ENCODE data around the gene GMDS.

Gene GMDS

DNA sequence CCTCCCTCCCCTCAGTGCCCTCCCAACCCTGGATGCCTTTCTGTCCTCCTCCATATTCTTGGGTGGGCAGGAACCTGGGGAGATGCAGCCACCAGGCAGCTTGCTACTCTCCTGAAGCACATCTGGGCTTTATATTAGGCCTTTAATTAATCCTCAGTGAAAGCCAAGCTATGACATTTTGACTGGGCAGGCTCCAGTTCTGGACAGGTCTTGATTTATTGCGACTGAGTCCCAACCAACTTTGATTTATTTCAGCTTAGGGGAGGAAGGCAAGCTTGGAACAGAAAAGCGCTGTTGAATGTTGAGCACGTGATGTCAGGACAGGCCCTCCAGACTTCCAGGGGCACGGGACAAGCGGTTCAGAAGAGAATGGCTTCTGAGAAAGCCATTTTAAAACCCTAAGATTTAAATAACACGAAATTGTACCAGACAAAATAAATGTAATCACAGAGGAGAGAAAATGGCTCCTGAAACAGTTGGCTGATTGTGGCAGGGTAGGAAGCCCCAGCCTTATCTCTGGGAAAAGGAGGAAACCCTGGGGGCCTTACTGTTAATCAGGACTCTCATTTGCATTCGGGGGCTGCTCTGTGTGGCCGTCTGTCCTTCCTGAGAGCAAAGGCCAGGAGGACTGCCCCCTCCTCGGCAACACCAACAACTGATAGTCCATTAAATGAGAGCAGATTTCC lies 341.5 kb downstream of the GMDS start:
- in situ Hi-C loops (cut with MboI; ENCODE audit: low pct_unique_long_range_greater_than_20kb, low sequenced_read_pairs) = no loop called here
- no peak for DNase-seq

DNA sequence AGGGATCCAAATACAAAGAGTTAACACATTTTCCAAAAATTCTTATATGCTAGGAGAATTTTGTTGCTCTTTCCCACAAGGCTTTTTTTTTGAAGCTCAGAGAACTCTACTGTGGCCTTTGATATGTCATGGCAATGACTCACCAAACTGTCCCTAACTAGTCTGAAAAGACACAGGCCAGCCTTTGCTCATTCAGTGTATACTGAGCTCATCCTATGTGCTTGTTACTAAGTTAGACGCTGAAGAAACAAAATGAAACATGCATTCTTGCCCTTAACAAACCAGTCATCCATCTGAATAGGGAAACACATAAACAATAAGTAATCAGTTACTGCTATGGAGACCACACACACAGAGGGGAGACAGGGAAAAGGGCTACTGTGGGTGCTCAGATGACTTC lies 343.8 kb downstream of the GMDS start:
- DNase-seq = no peak
- in situ Hi-C loops (cut with MboI; ENCODE audit: low pct_unique_long_range_greater_than_20kb, low sequenced_read_pairs) = no loop called here

DNA sequence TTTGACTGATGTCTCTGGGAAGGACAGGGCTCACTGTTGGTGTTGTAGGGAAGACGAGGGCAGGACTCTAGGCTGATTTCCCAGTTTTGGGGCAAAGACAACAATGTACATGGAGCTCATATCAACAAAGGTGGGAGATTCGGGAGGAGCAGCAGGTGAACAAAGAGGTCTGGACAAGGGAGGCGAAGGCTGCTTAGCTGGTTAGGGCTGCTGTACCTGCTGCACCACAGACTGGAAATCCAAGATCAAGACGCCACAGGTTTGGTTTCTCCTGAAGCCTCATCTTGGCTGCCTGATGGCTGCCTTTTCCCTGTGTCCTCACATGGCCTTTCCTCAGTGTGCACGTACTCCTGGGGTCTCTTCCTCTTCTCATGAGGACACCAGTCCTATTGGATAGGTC lies 348.5 kb downstream of the GMDS start:
- in situ Hi-C loops (cut with MboI; ENCODE audit: low pct_unique_long_range_greater_than_20kb, low sequenced_read_pairs) = no loop called here
- no peak for DNase-seq

DNA sequence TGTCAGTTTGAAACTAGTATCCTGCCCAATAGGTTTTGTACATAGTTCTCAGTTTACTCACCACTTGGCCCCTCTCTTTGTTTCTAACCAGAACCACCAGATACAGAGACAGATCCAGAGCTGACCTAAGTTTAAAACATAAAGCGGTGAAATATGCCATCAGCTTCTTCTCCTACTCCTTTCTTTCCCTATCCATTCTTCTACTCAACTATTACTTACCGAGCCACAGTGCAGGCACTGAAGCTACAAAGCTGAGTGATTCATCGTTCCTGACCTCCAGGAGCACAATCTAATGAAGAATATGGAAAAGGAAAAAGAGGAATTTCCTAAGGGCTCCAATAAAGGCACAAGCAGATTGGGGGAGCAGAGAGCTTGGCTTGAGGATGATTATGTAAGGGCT lies 349.7 kb downstream of the GMDS start:
- in situ Hi-C loops (cut with MboI; ENCODE audit: low pct_unique_long_range_greater_than_20kb, low sequenced_read_pairs) = no loop called here

DNA sequence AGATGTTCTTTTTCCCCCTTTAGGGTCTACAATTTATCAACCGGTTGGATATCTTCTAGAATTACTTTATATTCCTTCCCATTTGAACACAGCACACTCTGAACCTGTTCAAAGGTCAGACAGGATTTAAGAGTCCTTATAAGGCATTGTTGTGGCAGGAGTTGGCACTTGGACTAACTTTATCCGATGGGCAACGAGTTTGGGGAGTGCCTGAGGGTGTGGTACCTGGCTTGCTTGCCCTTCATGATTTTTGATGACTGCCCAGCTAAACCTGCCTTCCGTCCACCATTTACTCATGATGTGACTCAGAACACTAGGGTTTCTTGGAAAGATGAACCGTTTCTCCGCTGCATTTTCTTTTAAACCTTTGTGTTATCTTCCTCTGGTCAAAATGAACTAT lies 350.5 kb downstream of the GMDS start:
- DNase-seq = no peak
- in situ Hi-C loops (cut with MboI; ENCODE audit: low pct_unique_long_range_greater_than_20kb, low sequenced_read_pairs) = no loop called here

More for the DNA sequence above, 349.7 kb downstream of the GMDS start:
- no peak for DNase-seq

DNA sequence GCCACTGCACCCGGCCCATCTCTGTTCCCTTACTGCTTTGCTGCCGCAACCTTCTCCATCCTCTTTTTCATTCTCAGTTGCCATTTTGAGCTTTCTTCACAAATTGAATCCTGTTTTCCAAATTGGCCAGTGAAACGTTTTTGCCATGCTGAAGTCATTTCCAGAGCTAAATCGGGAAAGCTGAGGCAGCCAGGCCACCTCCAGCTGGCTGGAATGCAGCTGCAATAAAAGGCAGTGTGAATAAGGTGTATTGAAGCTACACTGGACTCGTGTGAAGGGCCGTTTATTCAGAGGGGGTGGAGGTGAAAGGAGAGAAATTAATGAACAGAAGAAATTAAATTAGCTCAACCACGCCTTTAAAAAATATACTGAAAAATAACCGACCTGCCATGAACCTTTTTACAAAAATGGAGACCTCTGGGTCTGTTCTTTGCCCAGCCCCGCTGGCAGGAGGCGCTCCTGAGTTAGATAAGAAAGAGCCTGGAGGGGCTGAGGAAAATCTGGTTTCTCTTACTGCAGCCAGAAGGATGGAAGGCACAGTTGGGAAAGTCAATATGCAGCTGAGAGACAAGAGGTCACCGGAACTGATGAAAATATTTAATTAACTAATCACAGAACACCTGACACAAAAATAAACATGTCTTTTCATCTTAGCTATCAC lies 351.8 kb downstream of the GMDS start:
- DNase-seq = no peak
- in situ Hi-C loops (cut with MboI; ENCODE audit: low pct_unique_long_range_greater_than_20kb, low sequenced_read_pairs) = no loop called here

DNA sequence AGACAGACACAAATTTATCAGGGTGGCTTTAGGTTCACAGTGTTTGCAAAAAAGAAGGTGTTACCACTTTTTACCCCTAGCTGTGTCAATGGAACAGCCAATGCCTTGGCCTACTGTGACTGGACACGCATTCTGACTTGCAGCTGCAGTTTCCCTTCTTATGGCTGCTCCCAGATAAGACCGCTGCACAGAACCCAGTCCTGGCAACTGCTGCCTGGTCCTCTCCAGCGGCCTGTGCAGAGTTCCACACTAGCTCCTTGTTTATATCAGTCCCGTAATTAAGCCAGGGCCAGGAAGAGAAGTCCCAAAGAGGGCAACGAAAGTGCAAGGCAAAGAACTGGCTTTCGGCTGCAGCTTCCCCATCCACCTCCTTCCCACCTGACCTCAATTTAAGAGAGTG lies 352.7 kb downstream of the GMDS start:
- DNase-seq = no peak
- in situ Hi-C loops (cut with MboI; ENCODE audit: low pct_unique_long_range_greater_than_20kb, low sequenced_read_pairs) = no loop called here

DNA sequence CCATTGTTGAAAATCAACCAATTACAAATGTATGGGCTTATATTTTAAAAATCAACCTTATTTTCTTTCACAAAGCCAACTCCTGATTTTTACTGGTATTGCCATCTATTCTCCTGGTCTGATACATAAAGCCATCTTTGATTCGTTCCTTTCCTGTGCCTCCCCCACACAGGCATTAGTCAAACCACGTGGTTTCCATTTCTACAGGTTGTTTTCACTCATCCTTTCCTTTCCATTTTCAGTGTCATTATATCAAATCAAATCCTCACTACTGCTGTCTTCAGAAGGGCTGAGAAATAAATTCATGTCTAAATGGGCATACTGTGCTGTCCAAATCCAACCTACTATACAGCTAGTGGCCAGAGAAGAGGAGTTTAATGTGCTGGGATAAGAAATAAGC lies 354.4 kb downstream of the GMDS start:
- no peak for DNase-seq
- in situ Hi-C loops (cut with MboI; ENCODE audit: low pct_unique_long_range_greater_than_20kb, low sequenced_read_pairs) = no loop called here

DNA sequence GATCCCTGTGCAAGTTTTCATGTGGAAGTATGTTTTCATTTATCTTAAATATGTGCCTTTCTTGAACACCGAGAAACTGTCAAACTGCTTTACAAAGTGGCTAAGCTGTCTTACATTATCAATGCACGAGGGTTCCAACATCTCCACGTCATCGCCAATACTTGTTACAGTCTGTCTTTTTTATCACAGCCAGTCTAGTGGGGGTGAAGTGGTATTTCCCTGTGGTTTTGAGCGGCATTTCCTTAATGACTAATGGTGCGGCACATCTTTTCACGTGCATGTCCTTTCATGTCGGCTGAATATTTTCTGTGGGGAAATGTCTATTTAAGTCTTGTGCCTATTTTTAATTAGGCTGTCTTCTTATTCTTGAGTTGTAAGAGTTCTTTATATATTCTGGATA lies 355.3 kb downstream of the GMDS start:
- peak; percentile 7 for DNase-seq
- in situ Hi-C loops (cut with MboI; ENCODE audit: low pct_unique_long_range_greater_than_20kb, low sequenced_read_pairs) = no loop called here

DNA sequence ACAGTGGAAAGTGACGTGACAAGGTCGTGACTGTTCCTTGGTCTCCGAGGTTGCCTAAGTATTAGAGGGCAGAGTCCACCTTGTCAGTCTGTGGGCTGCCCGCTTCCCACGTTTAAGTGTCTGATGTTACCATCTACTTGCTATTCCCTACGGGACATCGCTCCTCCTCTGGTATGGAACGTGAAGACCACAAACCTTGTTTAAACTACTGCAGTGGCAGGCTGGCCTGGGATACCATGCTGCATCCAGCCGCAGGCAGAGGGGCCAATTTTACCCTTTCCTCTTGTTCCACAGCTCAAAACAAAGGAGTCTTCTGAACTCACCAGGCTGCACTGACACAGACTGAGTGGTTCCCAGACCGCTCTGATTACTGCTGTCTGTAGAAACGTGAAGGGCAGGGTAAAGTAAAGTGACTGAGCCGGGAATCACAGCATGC lies 359.8 kb downstream of the GMDS start:
- in situ Hi-C loops (cut with MboI; ENCODE audit: low pct_unique_long_range_greater_than_20kb, low sequenced_read_pairs) = no loop called here

DNA sequence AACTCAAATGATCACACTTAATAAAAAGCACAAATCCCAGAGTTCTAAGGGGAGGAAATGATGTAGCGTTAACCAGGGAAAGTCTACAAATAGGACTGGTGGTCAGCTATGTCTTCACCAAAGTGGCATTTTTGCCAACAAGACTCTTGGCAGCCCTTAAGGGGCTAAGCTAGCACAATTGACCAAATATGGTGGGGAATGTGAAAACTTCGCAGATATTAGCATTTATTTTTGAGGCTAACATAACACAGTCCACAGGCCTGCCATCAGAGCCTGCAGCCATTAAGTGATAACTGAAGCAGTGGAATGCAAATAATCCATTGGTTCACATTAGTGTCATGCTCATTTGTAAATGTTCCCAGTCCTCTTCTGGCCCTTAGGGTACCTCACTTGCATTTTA lies 361.1 kb downstream of the GMDS start:
- in situ Hi-C loops (cut with MboI; ENCODE audit: low pct_unique_long_range_greater_than_20kb, low sequenced_read_pairs) = no loop called here
- no peak for DNase-seq

More for the DNA sequence above, 359.8 kb downstream of the GMDS start:
- no peak for DNase-seq

DNA sequence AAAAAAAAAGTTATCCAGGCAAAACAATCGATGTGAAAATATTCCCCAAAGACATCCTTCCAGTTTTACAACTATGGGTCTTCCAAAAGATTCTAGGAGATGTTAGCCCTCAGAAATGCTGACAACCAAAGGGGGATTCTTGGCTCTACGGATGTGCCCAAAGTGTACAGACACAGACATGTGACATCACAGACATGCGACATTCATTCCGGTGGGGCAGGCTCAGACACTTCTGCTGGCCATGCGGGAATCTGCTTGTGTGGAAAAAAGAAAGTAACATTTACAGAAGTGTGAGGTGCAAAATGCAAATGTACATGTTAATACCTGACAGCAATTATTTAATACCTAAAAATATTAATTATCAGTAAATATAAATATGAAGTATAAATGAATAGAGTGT lies 367.1 kb downstream of the GMDS start:
- in situ Hi-C loops (cut with MboI; ENCODE audit: low pct_unique_long_range_greater_than_20kb, low sequenced_read_pairs) = no loop called here
- DNase-seq = no peak

DNA sequence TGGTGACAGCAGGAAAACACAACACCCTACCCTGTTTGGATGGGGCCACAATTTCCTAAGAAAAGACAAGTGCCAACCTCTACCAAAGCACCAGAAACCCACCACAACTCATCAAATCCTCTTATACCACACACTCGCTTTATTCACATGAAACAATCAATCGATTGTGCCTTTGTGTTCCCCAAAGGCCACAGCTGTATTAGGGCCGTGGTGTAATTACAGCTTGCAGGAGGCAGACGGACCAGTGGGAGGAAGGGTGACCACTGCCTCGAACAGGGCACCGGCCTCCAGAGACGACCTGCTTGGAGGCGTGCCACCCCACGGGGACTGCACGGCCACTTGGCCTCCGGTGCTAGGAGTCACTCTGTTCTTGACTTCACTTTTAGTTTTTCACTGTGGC lies 371.6 kb downstream of the GMDS start:
- in situ Hi-C loops (cut with MboI; ENCODE audit: low pct_unique_long_range_greater_than_20kb, low sequenced_read_pairs) = no loop called here
- no peak for DNase-seq

DNA sequence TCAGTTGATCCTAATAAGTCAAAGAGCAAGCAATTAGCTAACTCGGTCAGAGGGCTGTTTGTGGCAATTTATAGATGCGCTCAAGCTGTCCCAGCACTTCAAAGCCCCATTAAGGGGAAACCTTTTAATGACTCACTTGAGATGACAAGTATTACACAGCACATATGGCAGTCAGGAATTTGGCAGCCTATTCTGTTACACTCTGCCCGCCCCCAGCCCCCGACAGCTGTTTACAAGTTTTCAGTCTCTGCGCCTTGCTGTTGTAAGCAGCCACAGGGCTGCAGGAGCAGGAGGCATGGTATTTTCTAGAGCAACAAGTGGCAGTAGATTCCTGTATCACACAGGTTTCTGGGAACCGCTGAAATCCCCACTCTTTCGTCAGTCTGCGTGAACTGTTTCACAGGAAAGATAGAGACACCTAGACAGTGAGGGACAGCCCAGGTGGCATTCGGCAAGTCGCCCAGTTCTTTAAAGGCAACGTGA lies 372.7 kb downstream of the GMDS start:
- no peak for DNase-seq
- in situ Hi-C loops (cut with MboI; ENCODE audit: low pct_unique_long_range_greater_than_20kb, low sequenced_read_pairs) = no loop called here

DNA sequence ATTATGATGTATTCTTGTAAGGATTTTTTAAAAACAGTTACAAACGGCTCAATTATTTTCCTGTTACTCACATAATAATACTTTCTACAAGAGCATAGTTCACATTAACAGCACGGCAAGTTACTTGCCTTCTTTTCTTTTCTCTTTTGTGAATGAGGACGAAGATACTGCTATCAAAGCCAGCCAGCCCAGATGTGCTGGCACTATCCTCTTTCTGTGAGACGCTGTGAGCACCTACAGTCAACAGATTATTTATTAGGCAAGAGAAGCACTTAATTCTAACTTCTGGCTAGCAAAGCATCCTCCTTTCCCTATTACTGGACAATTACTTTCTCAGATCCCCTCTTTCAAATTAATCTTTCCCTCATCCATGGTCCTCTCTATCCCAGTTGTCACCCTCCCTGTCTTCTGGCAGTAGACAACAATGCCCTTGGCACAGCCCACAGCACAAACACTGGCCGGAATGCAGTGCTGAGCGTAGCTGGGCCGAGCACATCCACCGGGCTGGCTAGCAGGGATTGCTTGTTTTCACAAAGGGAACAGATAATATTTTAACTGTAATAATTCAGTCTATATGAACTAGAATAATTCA lies 373.6 kb downstream of the GMDS start:
- in situ Hi-C loops (cut with MboI; ENCODE audit: low pct_unique_long_range_greater_than_20kb, low sequenced_read_pairs) = no loop called here
- no peak for DNase-seq

DNA sequence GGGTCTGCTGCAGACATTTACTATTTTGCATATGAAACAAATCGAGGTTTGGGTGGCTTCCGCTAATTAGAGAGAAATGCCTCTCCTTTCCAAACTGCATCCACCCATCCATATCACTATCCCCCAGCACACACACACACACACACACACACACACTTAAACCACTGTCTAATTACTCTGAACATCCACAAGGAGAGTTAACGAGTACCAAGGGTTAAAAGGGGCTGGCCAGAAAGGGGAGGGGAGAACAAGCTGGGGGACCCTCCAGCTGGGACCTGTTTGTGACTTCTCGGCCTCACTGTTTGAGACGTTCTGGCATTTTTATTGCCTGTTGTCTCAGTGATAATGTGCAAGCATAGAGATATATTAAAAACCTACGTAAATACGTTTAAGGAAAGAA lies 374.5 kb downstream of the GMDS start:
- in situ Hi-C loops (cut with MboI; ENCODE audit: low pct_unique_long_range_greater_than_20kb, low sequenced_read_pairs) = no loop called here
- no peak for DNase-seq

DNA sequence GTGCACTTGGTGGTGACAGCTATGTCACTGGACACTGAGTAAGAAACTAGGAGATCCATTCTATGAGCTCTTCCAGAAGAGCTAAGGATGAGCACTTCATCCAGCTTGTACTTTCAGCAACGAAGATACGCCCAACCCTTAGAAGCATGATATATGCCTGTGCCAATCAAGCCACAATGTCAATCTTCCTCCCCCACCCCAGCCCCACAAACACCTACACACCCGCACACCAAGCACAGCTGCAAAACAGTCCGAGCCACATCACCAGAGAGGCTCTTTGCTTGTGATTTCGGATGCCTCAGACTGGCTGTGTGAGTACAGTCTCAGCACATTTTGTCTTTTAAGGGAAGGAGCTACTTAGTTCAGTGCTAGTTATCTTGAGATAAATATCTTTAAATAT lies 375.2 kb downstream of the GMDS start:
- in situ Hi-C loops (cut with MboI; ENCODE audit: low pct_unique_long_range_greater_than_20kb, low sequenced_read_pairs) = no loop called here
- no peak for DNase-seq

DNA sequence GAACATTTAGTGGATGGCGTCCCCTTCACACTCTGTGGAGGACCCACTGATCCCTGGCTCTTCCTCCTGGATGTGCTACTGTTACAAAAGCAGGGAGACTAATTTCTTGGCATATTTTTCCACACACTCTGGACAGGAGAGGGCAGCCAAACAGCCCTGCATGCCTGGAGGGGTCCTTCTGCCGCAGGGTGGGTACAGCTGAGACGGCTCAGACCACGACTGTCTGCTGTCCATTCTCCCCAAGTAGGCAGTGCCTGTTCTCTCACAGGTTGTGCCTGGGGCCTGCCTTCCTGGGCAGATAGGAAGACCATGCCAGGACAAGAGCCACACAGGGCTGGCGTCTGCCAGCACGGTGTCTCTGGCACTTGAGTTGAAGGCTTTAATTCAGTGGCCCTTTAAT lies 375.6 kb downstream of the GMDS start:
- DNase-seq = no peak
- in situ Hi-C loops (cut with MboI; ENCODE audit: low pct_unique_long_range_greater_than_20kb, low sequenced_read_pairs) = no loop called here

DNA sequence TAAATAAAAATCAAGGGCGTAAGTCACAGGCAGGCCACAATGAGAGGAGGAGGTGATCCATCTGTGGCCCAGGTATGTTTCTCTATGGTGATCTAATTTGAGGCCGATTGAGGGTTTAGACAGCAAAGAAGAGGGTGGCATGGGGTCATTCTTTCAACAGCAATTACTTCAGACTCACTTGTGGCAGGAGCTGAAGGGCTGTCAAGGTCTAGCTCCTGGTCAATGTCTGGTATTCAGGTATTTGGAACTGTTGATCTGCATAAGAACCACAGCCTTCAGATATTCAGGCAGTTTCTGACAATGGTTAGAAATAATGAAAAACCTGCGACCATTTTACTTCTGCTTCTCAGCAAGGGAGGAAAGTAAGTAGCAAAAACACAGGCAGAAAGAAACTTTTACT lies 376.1 kb downstream of the GMDS start:
- in situ Hi-C loops (cut with MboI; ENCODE audit: low pct_unique_long_range_greater_than_20kb, low sequenced_read_pairs) = no loop called here
- DNase-seq = no peak

DNA sequence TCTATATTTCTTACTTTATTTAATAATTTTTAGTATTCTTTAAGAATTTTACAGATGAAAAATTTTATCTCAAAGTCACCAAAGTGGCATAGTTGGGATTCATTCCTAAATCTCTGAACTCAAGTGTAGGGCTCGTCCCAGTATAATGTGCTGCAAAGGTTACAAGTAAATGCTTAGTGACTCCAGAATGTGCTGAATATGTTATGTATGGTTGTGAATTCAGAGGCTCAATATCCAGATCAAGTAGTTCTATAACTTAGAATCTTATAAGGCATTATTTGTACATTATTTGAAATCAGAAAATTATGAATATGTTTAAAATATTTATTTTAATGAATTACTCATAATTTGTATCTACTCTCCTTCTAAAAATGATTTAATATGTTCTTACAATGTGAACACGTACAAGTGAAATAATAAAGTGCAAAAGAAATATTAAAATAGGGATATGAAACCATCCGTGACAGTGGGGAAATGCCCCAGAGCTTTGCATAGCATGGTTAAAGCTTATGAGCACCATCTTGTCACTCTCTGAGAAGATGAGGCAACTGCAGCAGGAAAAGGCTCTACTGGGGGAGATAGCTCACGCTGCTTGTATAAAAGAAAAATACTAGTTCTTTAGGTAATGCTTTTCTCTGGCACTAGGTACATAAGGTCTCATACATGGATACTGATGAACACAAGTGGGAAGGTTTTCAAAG lies 376.7 kb downstream of the GMDS start:
- no peak for DNase-seq
- in situ Hi-C loops (cut with MboI; ENCODE audit: low pct_unique_long_range_greater_than_20kb, low sequenced_read_pairs) = no loop called here
